T-cell (primary cell): ENCODE data around the gene LRRC25. TPM values are rescaled to one million over a fixed set of nuclear protein-coding genes. Genes with fewer than 3 reads are reported as not detected.

Experiments used
- ATAC-seq, 4 experiments: fragments of 200-7000 bp in 3 of 4; fragments of 150-1000 bp in 1 of 4; cut with Tn5 transposase; replicated peaks in 1 of 4; 1 replicate in 3 of 4; 2 replicates in 1 of 4; pipeline ENCODE4 v1.10.0; 2021; ENCODE audit warnings: moderate library complexity in 3 of 4, mild to moderate bottlenecking in 2 of 4, moderate number of reproducible peaks in 1 of 4
- CTCF ChIA-PET, 2 donors: fragments of 300-600 bp; sonication (Branson Sonifier 250); formaldehyde crosslinking; loops; one replicate each; lab custom pipeline; 2022; ENCODE audit warnings: antibody characterized with exemption in 2 of 2; lab: Charles Lee
- POLR2A ChIA-PET, 2 donors: fragments of 300-600 bp; sonication (Branson Sonifier 250); formaldehyde crosslinking; loops; one replicate each; lab custom pipeline; 2022; ENCODE audit warnings: antibody characterized with exemption in 2 of 2; lab: Charles Lee
- DNase-seq, 35 experiments: peaks; one replicate each; pipeline versions ENCODE4 v3.0.0 to v3.0.0-alpha.2; 2013 to 2023
- H3K27ac ChIP-seq: one replicate; pipeline ENCODE4 v1.5.1; 2013; ENCODE audit warnings: low read length
- H3K27me3 ChIP-seq, 2 experiments: replicated peaks in 1 of 2; 1 replicate in 1 of 2; 2 replicates in 1 of 2; pipeline versions ENCODE4 v1.6.1 to v1.7.0; 2013; ENCODE audit warnings: low read length in 1 of 2, mixed read lengths in 1 of 2; ENCODE audit not compliant: control insufficient read depth in 2 of 2, insufficient read depth in 2 of 2; ENCODE audit errors: extremely low read depth in 1 of 2
- H3K36me3 ChIP-seq, 2 donors: 1 replicate in 1 of 2; 2 replicates in 1 of 2; pipeline versions ENCODE4 v1.6.1 to v1.7.0; 2013; ENCODE audit warnings: low read length in 1 of 2; ENCODE audit not compliant: control insufficient read depth in 2 of 2, insufficient read depth in 1 of 2; ENCODE audit errors: extremely low read depth in 1 of 2
- H3K4me1 ChIP-seq, 2 experiments: 1 replicate in 1 of 2; 2 replicates in 1 of 2; pipeline versions ENCODE4 v1.6.1 to v1.7.0; 2013; ENCODE audit warnings: low read length in 2 of 2, mixed read lengths in 1 of 2; ENCODE audit not compliant: insufficient read depth in 2 of 2, control insufficient read depth in 1 of 2; ENCODE audit errors: extremely low read depth in 1 of 2
- H3K4me3 ChIP-seq, 2 donors: 1 replicate in 1 of 2; 2 replicates in 1 of 2; pipeline versions ENCODE4 v1.5.1 to v1.7.0; 2013; ENCODE audit warnings: mild to moderate bottlenecking in 2 of 2, low read length in 1 of 2, moderate library complexity in 1 of 2; ENCODE audit not compliant: control insufficient read depth in 1 of 2; ENCODE audit errors: extremely low read depth in 1 of 2
- H3K9me3 ChIP-seq: 2 replicates; pipeline ENCODE4 v1.7.0; 2013
- H3K27ac Mint-ChIP-seq, 2 donors: one replicate each; pipeline ENCODE4 v1.8.0; 2020 to 2021; ENCODE audit warnings: mild to moderate bottlenecking in 2 of 2, mixed read lengths in 2 of 2
- H3K27me3 Mint-ChIP-seq, 2 donors: one replicate each; pipeline ENCODE4 v1.8.0; 2021 to 2022; ENCODE audit warnings: mixed read lengths in 2 of 2
- H3K36me3 Mint-ChIP-seq: one replicate; pipeline ENCODE4 v1.8.0; 2021; ENCODE audit warnings: mixed read lengths
- H3K4me1 Mint-ChIP-seq, 3 donors: one replicate each; pipeline ENCODE4 v1.8.0; 2020 to 2022; ENCODE audit warnings: mixed read lengths in 3 of 3, mild to moderate bottlenecking in 1 of 3
- H3K4me3 Mint-ChIP-seq, 3 donors: one replicate each; pipeline ENCODE4 v1.8.0; 2020 to 2022; ENCODE audit warnings: mild to moderate bottlenecking in 3 of 3, mixed read lengths in 3 of 3, moderate library complexity in 3 of 3
- H3K9me3 Mint-ChIP-seq, 3 donors: one replicate each; pipeline ENCODE4 v1.8.0; 2020 to 2022; ENCODE audit warnings: mixed read lengths in 3 of 3
- WGBS: methylation state at CpG from one replicate; pipeline ENCODE4 v1.1.5; 2013; ENCODE audit warnings: missing lambda C conversion rate; ENCODE audit not compliant: insufficient coverage; 5-methylcytosine and 5-hydroxymethylcytosine counted together
- total RNA-seq, 35 experiments: library from RNA in 6 of 35; stranded (reverse) in 6 of 35; fragments of 120-200 nt in 1 of 35; gene quantifications; one replicate each; pipeline versions ENCODE4 v1.2.1 to v1.2.4 and lab custom pipeline; 2013 to 2026

Gene LRRC25
- total RNA-seq, 5 donors from 2014 or later (not counting 1 experiment from before 2014, with no cell fraction given): 0.16 to 0.33 (median 0.30) TPM; not detected in 2

GRCh38 chr19:18428787-18429674, 31.6 kb upstream of the LRRC25 start:
- peak overlapping the region; percentile 17 to 47 for H3K4me3 ChIP-seq
- H3K4me1 ChIP-seq: peaks cover 15 to 92% of the 10 kb centered on the region in 2 experiments
- 2% methylated on average over 62 of the region's 77 CpGs for WGBS
- peaks cover 0 to 11% of the 10 kb centered on the region in 2 donors for H3K36me3 ChIP-seq
- no peaks in the 10 kb centered on the region for H3K27me3 ChIP-seq
- Mint-ChIP-seq H3K27ac (peak overlapping the region; percentile 19 to 64), H3K4me1 (peaks cover 16 to 44% (median 25%) of the 10 kb centered on the region in 3 donors), H3K4me3 (peak overlapping the region; percentile 34 to 65 (median 64)), H3K36me3 (no peaks in the 10 kb centered on the region), H3K9me3 (no peaks in the 10 kb centered on the region), H3K27me3 (no peaks in the 10 kb centered on the region)
- ATAC-seq (peak; percentile 79 to 83 (median 81)), DNase-seq (peak; percentile 65 to 94 (median 84))
- POLR2A ChIA-PET: interaction anchor here in 1 of 2 donors (0.7 to 0.8 kb wide), 2 partner anchors 9 to 12 kb away, joined by 4 to 18 read pairs; no protein-coding TSS in a partner anchor
- CTCF ChIA-PET: interaction anchor here in 1 of 2 donors (0.6 to 0.7 kb wide), 3 partner anchors 9 to 90 kb away, joined by 3 to 4 read pairs (median 3); no protein-coding TSS in a partner anchor
- peak overlapping the region; percentile 88 for H3K27ac ChIP-seq
- H3K9me3 ChIP-seq: no peaks in the 10 kb centered on the region

DNA sequence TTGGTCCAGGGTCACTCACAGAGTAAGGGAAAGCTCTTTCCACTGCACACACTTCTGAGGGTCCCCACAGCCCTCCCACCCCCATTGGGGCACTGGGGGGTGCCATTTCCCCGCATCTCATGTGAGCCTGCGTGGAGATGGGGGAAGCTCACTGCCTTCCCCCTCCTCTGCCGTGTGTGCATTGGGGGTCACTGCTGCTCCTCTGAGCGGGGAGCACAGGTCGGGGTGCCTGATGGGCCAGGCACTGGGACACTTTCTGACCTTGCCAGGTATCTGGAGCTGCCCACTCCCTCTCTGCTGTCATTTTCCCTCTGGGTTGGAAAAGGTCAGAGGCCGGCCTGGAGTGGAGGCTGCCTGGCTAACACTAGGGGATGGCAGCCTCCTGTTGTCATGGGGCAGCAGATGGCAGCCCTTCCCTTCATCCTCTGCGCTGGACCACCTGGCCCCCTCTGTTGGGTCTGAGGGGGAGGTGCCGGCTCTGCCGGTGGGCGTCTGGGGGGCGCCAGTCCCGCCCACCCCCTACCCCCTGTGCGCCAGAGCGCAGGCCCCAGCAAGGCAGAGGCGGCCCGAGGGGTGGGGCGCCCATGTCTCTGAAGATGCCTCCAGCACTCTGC, 30.9 kb upstream of the LRRC25 start:
- DNase-seq: no peak
- Histone ChIP-seq H3K36me3 (peaks cover 0 to 11% of the 10 kb centered on the region in 2 donors), H3K9me3 (no peaks in the 10 kb centered on the region), H3K27me3 (no peaks in the 10 kb centered on the region), H3K4me3 (peak overlapping the region in 1 of 2 donors; percentile 47), H3K27ac (peak overlapping the region; percentile 88), H3K4me1 (peaks cover 21 to 97% of the 10 kb centered on the region in 2 experiments)
- Mint-ChIP-seq H3K4me3 (peak overlapping the region in 2 of 3 donors; percentile 41 to 65), H3K27ac (peak overlapping the region in 1 of 2 donors; percentile 49), H3K27me3 (no peaks in the 10 kb centered on the region), H3K4me1 (peaks cover 20 to 51% (median 31%) of the 10 kb centered on the region in 3 donors), H3K9me3 (no peaks in the 10 kb centered on the region), H3K36me3 (no peaks in the 10 kb centered on the region)
- ChIA-PET POLR2A (interaction anchor here in 1 of 2 donors (0.7 to 0.8 kb wide), 2 partner anchors 8 to 11 kb away, joined by 4 to 18 read pairs; no protein-coding TSS in a partner anchor), CTCF (interaction anchor here in 1 of 2 donors (0.6 to 0.7 kb wide), 3 partner anchors 8 to 219 kb away, joined by 3 to 4 read pairs (median 3); no protein-coding TSS in a partner anchor)
- WGBS: 64% methylated on average over 5 of the region's 17 CpGs
- ATAC-seq: no peak

DNA sequence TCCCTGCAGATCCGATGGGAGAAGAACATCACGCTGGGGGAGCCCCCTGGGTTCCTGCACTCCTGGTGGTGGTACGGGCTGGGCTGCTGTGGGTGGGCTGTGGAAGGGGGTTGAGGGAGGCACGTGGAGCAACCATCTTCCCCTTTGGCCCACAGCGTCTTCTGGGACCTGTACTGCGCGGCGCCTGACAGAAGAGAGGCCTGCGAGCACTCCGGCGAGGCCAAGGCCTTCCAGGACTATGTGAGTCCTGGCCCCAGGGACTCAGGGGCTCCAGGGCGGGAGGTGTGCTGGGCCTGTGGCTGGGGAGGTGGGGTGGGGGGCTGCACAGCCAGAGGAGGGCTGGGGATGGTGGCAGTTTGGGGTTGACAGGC, 30.3 kb upstream of the LRRC25 start:
- 93% methylated on average over 6 of the region's 12 CpGs for WGBS
- Histone ChIP-seq H3K36me3 (peaks cover 0 to 9% of the 10 kb centered on the region in 2 donors), H3K4me1 (peaks cover 24 to 97% of the 10 kb centered on the region in 2 experiments), H3K9me3 (no peaks in the 10 kb centered on the region), H3K27ac (peak overlapping the region; percentile 88), H3K4me3 (no peak overlapping the region), H3K27me3 (no peaks in the 10 kb centered on the region)
- Mint-ChIP-seq H3K27ac (no peak overlapping the region), H3K36me3 (no peaks in the 10 kb centered on the region), H3K9me3 (no peaks in the 10 kb centered on the region), H3K27me3 (no peaks in the 10 kb centered on the region), H3K4me3 (no peak overlapping the region), H3K4me1 (peaks cover 23 to 55% (median 35%) of the 10 kb centered on the region in 3 donors)
- POLR2A ChIA-PET: no interaction called here
- ATAC-seq: no peak
- DNase-seq: no peak
- CTCF ChIA-PET: interaction anchor here in 1 of 2 donors (0.6 kb wide), 1 partner anchor 218 kb away, joined by 4 read pairs; no protein-coding TSS in a partner anchor

DNA sequence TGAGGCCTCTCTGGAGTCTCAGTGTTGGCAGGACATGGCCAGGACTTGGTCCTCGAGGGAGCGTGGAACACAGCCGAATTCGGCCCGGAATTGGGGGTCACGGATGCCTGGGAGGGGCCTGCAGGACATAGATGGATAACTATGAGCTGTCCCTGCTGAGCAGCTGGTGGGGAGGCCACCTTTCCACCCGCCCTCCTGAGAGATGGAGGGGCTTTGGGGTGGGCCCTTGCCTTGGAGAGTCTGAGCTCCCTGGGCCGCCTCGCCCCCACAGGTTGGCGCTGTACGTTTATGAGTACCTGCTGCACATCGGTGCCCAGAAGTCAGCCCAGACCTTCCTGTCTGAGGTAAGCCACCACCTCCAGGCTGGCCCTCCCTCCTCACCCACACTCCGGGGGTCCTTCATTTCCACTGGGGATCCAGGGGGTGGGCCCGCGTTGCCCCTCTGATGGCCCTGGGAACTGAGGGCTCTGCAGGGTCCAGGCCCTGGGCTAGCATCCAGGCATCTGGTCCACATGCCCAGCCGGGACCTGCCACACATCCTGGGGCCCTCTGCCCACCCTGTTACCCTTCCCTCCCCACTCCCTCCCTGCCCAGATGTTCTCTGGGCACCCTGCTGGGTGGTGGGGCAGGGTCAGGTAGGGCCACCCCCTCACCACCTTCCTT, 29.8 kb upstream of the LRRC25 start:
- Mint-ChIP-seq H3K27ac (peak overlapping the region; percentile 4 to 39), H3K4me1 (peaks cover 26 to 58% (median 39%) of the 10 kb centered on the region in 3 donors), H3K9me3 (no peaks in the 10 kb centered on the region), H3K27me3 (no peaks in the 10 kb centered on the region), H3K4me3 (no peak overlapping the region), H3K36me3 (no peaks in the 10 kb centered on the region)
- CTCF ChIA-PET: no interaction called here
- WGBS: 93% methylated on average over 12 of the region's 16 CpGs
- H3K9me3 ChIP-seq: no peaks in the 10 kb centered on the region
- DNase-seq (no peak), ATAC-seq (no peak)
- H3K27me3 ChIP-seq: no peaks in the 10 kb centered on the region
- H3K27ac ChIP-seq: peak overlapping the region; percentile 88
- peaks cover 0 to 9% of the 10 kb centered on the region in 2 donors for H3K36me3 ChIP-seq
- H3K4me3 ChIP-seq: no peak overlapping the region
- peaks cover 29 to 97% of the 10 kb centered on the region in 2 experiments for H3K4me1 ChIP-seq
- POLR2A ChIA-PET: no interaction called here

- DNase-seq (no peak), ATAC-seq (no peak)
- peaks cover 34 to 64% (median 45%) of the 10 kb centered on the region in 3 donors for H3K4me1 Mint-ChIP-seq
- H3K36me3 Mint-ChIP-seq: no peaks in the 10 kb centered on the region
- peak overlapping the region; percentile 88 for H3K27ac ChIP-seq
- H3K9me3 Mint-ChIP-seq: no peaks in the 10 kb centered on the region
- H3K4me3 ChIP-seq: no peak overlapping the region
- no peak overlapping the region for H3K27ac Mint-ChIP-seq
- no peaks in the 10 kb centered on the region for H3K27me3 ChIP-seq
- ChIA-PET CTCF (no interaction called here), POLR2A (no interaction called here)
- H3K9me3 ChIP-seq: no peaks in the 10 kb centered on the region
- H3K36me3 ChIP-seq: peaks cover 0 to 6% of the 10 kb centered on the region in 2 donors
- WGBS: 92% methylated on average over 4 of the region's 8 CpGs
- no peaks in the 10 kb centered on the region for H3K27me3 Mint-ChIP-seq
- no peak overlapping the region for H3K4me3 Mint-ChIP-seq
- peaks cover 31 to 97% of the 10 kb centered on the region in 2 experiments for H3K4me1 ChIP-seq
Measured at GRCh38 chr19:18426416-18426767, 29.0 kb upstream of the LRRC25 start.
